ENCODE data around the gene SUN2. TPM values are rescaled to one million over a fixed set of nuclear protein-coding genes. Genes with fewer than 3 reads are reported as not detected.

SUN2 gene
- total and polyA plus RNA-seq, 2 of the 13 experiments (the other 11 are each of a cell fraction or from before 2014, with no cell fraction given): 45.6 to 56.6 TPM

GRCh38 chr22:38755155-38755910, 465 bp downstream of the SUN2 start (continued):
- TF ChIP-seq ZBTB10 (CRISPR knock-in tag; IDR thresholded peaks at IDR 0.05; ENCODE audit: borderline replicate concordance) (peak; percentile 54; the same call in 1 of the 2 replicates), THRA (CRISPR knock-in tag; IDR thresholded peaks at IDR 0.05; ENCODE audit: borderline replicate concordance) (peak; percentile 72; the same call in 1 of the 2 replicates), ETV5 (CRISPR knock-in tag; IDR thresholded peaks at IDR 0.05; ENCODE audit: borderline replicate concordance) (peak; percentile 87), SRF (IDR thresholded peaks at IDR 0.05; ENCODE audit: low read depth, low read length) (no peak; the same call in 1 of the 2 replicates), ZBTB38 (CRISPR knock-in tag; IDR thresholded peaks at IDR 0.05) (peak; percentile 62; the same call in 1 of the 2 replicates), DNMT1 (CRISPR knock-in tag; IDR thresholded peaks at IDR 0.05) (peak; percentile 41; the same call in 1 of the 2 replicates), ZNF225 (CRISPR knock-in tag; IDR thresholded peaks at IDR 0.05) (peak; percentile 58; the same call in 1 of the 2 replicates), ZFP41 (CRISPR knock-in tag; IDR thresholded peaks at IDR 0.05; ENCODE audit: borderline replicate concordance) (no peak), NFYB (CRISPR knock-in tag; IDR thresholded peaks at IDR 0.05) (0 out of 2 replicates have a peak, but pooled peaks have one; percentile 29), NFATC3 (CRISPR knock-in tag; IDR thresholded peaks at IDR 0.05) (0 out of 2 replicates have a peak, but pooled peaks have one; percentile 49), IKZF4 (CRISPR knock-in tag; IDR thresholded peaks at IDR 0.05; ENCODE audit: borderline replicate concordance, low read depth, not compliant biosample characterization) (peak; percentile 67), NPAS2 (CRISPR knock-in tag; IDR thresholded peaks at IDR 0.05; ENCODE audit: borderline replicate concordance) (no peak), MYPOP (CRISPR knock-in tag; IDR thresholded peaks at IDR 0.05) (peak; percentile 59; the same call in 1 of the 2 replicates), ZNF605 (CRISPR knock-in tag; IDR thresholded peaks at IDR 0.05) (peak; percentile 93), ZNF558 (CRISPR knock-in tag; IDR thresholded peaks at IDR 0.05; ENCODE audit: borderline replicate concordance) (no peak), TOPORS (CRISPR knock-in tag; IDR thresholded peaks at IDR 0.05) (peak; percentile 83), PRDM10 (CRISPR knock-in tag; IDR thresholded peaks at IDR 0.05; ENCODE audit: low read depth) (no peak), KDM5B (CRISPR knock-in tag; IDR thresholded peaks at IDR 0.05; ENCODE audit: borderline replicate concordance) (peak; percentile 90; the same call in 1 of the 2 replicates), TCF12 (IDR thresholded peaks at IDR 0.05) (no peak), TCF12 (CRISPR knock-in tag; IDR thresholded peaks at IDR 0.05) (peak; percentile 83)

All from HepG2 (cell line).